GM21528 (cell line): ENCODE data around the gene TNS3.

ENCODE experiments used
- ATAC-seq: cut with Tn5 transposase; IDR thresholded peaks from one replicate; pipeline ENCODE4 v1.9.1; 2021; ENCODE audit warnings: mild to moderate bottlenecking, moderate library complexity; ENCODE audit not compliant: unreplicated experiment, low FRiP score

TNS3 gene

DNA sequence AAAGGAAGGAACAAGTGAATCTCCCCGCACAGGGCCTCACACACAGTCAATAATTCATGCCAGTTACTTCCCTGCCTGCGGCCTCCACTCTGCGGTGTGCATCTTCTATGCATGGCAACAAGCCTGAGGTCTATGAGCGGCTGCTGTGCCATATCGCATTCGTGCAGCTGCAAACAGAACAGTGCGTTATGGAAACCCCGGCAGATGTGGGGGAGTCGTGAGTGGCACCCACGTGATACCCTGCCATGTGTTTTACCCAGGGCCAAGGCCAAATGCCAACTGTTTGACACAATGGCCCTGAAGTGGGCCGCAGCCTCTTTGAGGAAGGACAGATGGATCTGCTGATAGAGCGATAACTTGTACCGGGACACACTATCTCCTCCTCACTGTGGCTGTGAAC, 13.4 kb downstream of the TNS3 start:
- ATAC-seq, result no peak

- ATAC-seq, result no peak
Observed at GRCh38 chr7:47568056-47568455, 13.9 kb downstream of the TNS3 start.

GRCh38 chr7:47565640-47566250, 16.2 kb downstream of the TNS3 start:
- no peak for ATAC-seq

- no peak for ATAC-seq
Observed at GRCh38 chr7:47563521-47563920, 18.4 kb downstream of the TNS3 start.

GRCh38 chr7:47561715-47562446, 20.0 kb downstream of the TNS3 start:
- no peak for ATAC-seq

- ATAC-seq, result no peak
Observed at GRCh38 chr7:47559306-47560220, 22.3 kb downstream of the TNS3 start.

DNA sequence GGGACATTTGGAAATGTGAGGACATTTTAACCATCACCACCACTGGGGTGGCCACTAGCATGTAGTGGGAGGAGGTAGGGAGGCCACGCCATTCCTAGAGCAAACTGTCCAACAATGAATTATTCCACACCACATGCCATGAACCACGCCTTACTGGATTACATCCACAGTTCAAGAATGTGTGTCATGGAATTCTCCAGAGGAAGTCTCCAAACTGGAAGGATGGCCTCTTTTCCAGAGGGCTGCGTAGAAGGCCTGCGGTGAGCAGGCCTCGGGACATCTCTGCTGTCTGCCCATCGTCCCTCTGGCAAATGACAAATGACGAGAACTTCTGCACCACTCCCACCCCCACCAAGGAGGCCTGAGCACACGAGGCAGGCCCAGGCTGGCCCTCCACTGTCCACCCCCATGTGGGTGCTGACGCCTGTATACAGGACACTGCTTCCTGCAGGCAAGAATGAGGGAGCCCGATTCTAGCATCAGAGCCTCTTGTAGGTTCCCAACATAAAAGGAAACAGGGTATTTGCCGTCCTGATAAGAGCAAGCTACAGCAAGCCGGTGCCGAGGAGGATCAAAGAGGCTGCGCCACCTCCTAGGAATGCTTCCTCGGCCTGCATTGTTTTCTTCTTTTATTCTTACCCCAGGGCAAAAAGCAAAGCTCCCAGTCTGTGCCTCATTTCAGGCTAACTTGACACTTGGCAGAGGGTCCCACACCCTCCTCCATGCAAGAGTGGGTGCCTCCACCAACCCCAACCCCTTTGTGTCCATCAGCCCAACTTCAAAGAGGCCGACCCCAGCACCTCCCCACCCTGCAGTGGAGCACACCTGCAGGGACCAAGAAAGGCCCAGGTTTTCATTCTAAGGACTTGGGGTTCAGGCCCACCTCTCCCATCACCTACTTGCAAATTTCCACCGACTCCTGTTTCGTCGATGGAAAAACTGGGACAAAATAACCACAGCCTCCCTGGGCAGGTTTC, 23.9 kb downstream of the TNS3 start:
- ATAC-seq, result no peak

DNA sequence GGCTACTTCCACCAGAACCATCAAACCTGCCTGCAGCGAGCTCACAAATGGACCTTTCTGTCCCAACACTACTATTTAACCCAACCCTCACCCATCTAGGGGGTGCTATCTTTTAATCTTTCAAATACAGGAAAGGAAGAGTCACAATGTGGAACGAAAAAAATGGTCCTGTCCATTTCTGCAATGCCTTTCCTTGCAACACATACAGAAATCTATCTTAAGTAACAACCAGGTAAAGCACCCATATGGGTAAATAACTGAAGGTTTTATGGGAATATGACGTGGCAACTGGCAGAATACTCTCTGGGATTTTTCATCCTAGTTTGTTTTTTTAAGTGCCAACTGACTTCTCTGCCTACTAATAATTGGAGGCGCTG, 24.6 kb downstream of the TNS3 start:
- no peak for ATAC-seq

GRCh38 chr7:47556511-47557180, 25.3 kb downstream of the TNS3 start:
- no peak for ATAC-seq

DNA sequence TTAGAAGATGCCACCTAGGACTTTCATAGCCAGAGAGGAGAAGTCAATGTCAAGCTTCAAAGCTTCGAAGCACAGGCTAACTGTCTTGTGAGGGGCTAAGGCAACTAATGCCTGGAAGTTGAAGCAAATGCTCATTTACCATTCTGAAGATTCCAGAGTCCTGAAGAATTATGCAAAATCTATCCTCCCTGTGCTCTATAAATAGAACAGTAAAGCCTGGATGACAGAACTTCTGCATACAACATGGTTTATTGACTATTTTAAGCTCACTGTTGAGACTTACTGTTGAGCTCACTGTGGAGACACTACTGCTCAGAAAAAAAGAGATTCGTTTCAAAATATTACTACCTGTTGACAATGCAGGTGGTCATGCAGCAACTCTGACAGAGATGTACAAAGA, 28.6 kb downstream of the TNS3 start:
- ATAC-seq, result no peak

DNA sequence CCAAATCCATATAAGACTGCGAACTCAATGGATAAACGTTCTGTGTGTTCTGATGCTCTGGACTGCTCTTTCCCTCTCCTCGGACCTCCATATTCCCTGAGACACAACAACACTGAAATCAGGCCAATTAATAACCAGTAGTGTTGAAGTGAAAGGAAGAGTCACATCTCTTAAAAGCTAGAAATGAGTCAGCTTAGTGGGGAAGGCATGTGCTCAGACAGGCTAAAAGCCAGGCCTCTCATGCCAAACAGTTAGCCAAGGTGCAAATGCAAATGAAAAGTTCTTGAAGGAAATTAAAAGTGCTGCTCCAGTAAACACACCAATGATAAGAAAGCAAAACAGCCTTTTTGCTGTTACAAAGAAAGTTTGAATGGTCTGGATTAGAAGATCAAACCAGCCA, 29.3 kb downstream of the TNS3 start:
- peak; percentile 98 for ATAC-seq

- ATAC-seq, result no peak
Observed at GRCh38 chr7:47551668-47552440, 30.1 kb downstream of the TNS3 start.

- no peak for ATAC-seq
Observed at GRCh38 chr7:47550788-47551470, 31.0 kb downstream of the TNS3 start.

DNA sequence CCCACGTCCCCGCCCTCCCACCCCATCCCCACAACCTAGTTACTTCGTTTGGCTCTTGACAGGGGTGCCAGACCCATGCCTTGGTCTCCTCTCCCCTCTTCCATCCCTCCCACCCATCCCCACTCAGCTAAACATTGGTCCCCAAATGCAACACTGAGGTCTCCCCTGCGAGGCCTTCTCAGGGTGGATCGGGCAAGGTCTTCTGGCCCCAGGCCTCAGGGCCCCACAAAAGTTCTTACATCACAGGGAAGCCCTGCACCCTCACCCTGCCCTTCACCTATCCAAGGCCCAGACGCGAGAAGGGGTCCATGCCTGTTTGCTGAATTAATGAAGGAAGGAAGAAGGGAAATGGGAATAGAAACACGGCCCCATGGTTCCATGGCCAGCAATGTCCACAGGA, 32.0 kb downstream of the TNS3 start:
- ATAC-seq, result no peak

GRCh38 chr7:47549397-47549796, 32.5 kb downstream of the TNS3 start:
- no peak for ATAC-seq

DNA sequence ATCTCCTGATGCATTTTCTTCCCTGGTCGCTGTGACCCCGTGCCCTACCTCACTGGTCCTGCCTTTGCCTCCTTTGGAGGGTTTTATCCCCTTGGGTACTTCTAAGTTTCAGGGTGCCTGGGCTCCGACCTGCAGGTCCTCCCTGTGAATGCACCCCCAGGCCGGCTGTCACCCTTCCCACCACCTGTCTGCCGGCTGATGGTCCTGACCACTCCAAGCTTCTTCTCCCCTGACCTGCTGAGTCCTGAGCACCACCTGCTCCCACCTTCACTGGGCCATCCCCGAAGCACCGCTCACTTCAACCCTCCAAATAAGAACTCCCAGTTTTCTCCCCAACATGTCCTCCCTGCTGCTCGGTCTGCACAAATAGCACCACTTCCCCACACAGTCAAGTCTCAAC, 33.4 kb downstream of the TNS3 start:
- no peak for ATAC-seq

- ATAC-seq, result no peak
Observed at GRCh38 chr7:47546733-47547494, 35.0 kb downstream of the TNS3 start.

GRCh38 chr7:47546171-47546570, 35.7 kb downstream of the TNS3 start:
- ATAC-seq, result no peak
